HG03575 (cell line): Measurements from ENCODE around the gene ZYX.

Experiments used
- ATAC-seq: cut with Tn5 transposase; IDR thresholded peaks from one replicate; pipeline ENCODE4 v1.9.1; 2021; ENCODE audit not compliant: unreplicated experiment, insufficient number of reproducible peaks, low FRiP score; ENCODE audit errors: extremely low read depth

The ZYX gene

GRCh38 chr7:143435266-143435665 is 54.1 kb downstream of the ZYX start:
- no peak for ATAC-seq

GRCh38 chr7:143436325-143436946 is 55.3 kb downstream of the ZYX start:
- no peak for ATAC-seq

GRCh38 chr7:143437578-143437977 is 56.4 kb downstream of the ZYX start:
- no peak for ATAC-seq

GRCh38 chr7:143439866-143440265 is 58.7 kb downstream of the ZYX start:
- no peak for ATAC-seq
